Islet precursor cell (in vitro differentiated cells): ENCODE results near the gene NDUFB2.
"Not testable (repeated sequence)": the region's sequence is repeated elsewhere in the genome, so short reads cannot be mapped to it uniquely, and the experiment has no call there.

ENCODE experiments used
- DNase-seq: peaks from one replicate; pipeline ENCODE4 v3.0.0-alpha.2; 2018

The NDUFB2 gene

DNA sequence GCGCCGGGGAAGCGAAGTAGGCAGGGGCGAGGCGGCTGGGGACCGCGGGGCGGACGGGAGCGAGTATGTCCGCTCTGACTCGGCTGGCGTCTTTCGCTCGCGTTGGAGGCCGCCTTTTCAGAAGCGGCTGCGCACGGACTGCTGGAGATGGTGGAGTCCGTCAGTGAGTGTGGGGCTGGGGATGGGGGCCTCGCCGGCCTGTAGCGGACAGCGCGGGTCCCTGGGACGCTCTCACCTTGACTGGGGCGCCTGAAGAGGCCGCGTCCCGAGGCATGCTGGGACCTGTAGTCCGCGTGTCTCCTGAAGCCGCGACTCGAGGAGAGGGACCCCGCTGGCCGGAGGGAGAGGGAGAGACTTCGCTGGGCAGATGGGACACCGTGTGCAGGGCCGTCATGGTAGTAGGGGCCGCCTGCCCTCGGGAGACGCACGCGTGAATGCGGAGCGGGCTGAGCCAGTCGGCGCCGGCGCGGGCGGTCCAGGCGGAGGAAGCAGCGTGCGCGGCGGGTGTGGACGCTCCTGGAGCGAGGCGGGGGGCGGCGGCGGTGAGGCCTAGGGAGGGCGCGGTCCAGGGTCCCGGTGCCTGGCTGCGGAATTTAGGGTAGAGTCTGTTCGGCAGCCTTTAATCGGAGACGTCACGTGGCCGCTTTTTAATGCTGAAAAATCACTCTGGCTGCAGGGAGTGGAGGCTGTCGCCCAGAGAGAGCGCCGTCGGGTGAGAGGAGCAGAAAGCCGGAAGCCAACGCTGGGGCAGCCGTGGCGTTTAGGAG is at the start of gene NDUFB2:
NDUFB2 (plus strand) TSS at position 29 of the 767 bp plus-strand sequence; CDS start at position 66, 37 bp downstream.
- peak; percentile 92 for DNase-seq

GRCh38 chr7:140646931-140647647 is 49.4 kb upstream of the NDUFB2 start:
- DNase-seq = peak; percentile 87

DNA sequence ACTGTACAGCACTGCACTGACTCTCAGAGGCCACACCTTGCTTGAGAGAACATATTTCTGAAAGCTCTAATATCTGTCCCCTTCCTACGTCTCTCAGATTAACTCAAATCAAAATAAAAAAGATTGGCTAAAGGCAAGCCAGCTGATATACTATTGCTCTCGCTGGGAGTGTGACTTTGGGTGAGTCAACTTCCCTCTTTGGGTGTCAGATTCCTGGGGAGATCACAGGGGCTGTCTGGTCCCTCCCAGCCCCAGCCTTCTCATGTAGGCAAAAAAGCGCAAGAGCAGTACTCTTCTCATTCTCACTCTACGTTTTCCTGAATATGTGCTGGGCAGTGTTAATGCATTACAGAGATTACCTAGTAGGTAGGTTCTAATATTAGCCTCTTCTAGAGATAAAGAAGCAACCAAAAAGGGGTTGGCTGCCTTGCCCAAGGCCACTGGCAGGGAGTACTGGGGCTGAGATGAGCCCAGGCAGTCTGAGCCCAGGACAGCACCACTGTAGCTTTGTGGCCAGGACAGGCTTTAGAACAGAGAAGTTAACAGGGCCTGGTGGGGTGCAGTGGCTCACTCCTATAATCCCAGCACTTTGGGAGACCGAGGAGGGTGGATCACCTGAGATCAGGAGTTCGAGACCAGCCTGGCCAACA is 46.8 kb upstream of the NDUFB2 start:
- no peak for DNase-seq

DNA sequence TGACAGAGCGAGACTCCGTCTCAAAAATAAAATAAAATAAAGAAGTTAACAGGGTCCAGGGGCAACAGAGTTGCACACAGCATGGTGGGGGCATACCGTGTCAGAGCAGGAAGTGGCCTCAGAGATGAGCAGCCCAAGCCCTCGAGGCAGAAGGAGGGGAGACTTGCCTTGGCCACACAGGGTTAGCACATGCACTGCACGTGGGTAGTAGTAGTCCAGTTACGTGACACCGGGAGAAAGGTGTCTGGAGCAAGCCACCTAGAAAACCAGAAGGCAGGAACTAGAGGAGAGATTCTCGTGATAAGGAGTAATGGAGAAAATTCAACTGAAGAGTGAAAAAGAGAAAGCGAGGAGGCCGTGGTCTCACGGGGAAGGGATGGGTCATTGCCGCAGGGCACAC is 46.1 kb upstream of the NDUFB2 start:
- DNase-seq = no peak

DNA sequence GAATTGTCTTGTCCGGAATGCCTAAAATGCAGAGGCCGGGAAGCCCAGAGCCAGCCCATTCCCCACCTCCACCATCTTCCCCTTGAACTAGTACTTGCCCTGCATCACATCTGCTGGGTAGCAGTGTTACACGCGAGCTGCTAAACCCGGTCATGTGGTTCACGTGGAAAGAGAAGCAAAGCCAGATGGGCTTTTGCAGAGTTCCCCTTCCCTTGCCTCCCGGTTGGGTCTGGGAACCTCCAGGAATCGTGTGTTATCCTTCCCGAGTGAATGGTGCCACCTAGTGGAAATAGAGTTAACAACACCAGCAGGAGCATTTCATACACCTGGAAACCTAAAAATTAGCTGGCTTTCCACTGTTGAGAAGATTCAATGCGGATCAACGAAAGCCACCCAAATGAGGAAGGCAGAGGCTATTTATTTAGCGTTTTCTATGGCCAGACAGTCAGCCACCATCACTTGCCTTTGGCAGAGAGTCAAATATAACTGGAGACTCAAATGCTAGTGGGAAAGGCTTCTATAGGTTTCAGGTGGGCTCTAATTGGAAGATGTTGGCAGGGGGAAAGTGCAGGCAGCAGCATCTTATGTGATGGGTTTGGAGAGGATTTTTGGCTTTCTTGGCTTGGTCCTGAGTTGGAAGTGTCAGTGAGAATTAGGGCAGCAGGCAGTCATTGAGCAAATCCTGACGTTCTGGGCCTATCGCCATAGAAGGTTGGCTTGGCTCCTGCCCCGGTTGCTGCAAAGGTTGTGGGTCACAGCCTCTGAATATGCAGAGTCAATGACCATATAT is 43.0 kb upstream of the NDUFB2 start:
- DNase-seq = peak; percentile 83

DNA sequence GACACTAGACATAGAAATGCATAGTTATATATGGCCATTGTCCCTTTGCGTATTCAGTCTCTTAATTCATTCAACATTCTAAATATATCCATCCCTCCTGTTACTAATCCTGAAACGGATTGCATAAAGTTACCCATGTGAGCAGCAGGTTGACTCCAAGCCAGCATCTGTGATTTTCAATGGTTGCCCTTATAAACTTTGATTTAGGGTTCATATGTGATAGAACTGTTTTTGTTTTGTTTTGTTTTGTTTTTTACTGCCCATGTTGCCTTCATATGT is 42.5 kb upstream of the NDUFB2 start:
- no peak for DNase-seq

GRCh38 chr7:140654661-140655060 is 41.8 kb upstream of the NDUFB2 start:
- DNase-seq = no peak

GRCh38 chr7:140655511-140656408 is 40.7 kb upstream of the NDUFB2 start:
- no peak for DNase-seq

DNA sequence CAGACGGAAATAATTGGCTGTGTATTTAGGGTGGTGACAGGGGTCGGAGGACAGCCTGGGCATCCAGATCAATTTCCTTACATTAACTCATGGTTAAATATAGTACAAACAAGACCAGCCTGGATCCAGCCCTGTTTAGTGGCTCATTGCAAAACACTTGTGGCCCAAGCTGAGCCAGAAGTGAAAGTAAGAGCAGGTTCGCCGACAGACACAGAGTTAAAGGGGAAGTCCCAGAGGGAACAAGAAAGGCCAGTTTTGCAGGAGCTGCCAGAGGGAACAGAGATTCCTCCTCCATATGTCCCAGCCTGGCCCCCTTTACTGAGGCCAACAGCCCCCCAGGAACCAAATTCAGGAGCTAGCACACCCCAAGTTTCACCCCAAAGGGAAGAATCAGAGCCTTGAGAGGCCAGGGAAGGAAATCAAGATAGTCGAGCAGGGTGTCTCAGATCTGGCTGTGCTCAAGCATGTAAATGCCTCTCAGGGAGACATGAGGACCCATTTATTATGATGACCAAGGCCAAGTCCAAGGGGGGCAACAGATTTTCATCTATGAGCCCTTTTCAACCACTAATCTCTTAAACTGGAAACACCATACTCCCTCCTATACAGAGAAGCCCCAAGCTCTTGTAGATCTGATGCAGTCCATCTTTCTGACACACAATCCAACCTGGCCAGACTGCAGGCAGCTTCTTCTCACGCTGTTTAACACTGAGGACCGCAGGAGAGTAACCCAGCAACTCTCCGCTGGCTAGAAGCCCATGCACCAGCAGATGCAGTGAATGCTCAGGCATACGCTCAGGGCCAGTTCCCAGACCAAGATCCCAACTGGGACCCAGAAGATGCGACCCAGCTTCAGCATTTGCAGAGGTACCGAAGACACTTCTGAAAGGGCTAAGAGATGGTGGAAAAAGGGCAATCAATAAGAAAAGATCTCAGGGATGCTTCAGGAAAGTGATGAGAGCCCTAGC is 39.7 kb upstream of the NDUFB2 start:
- peak; percentile 72 for DNase-seq

DNA sequence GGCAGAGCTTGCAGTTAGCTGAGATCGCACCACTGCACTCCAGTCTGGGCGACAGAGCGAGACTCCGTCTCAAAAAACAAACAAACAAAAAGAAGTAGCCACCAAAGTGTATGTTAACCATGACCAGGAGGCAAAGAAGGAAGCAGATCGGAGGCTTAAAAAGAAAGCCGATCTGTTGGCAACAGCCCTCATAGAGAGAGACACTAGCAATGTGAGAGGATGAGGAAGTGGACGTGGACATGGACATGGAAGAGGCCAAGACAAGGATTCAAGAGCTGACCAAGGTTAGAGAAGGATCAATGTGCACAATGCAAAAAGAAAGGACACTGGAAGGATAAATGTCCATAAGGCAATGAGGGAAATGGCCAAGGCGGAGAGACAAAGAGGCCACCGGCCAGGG is 38.6 kb upstream of the NDUFB2 start:
- DNase-seq = no peak

- DNase-seq = no peak
Measured at GRCh38 chr7:140659856-140660255, 36.7 kb upstream of the NDUFB2 start.

GRCh38 chr7:140661124-140661523 is 35.4 kb upstream of the NDUFB2 start:
- no peak for DNase-seq

DNA sequence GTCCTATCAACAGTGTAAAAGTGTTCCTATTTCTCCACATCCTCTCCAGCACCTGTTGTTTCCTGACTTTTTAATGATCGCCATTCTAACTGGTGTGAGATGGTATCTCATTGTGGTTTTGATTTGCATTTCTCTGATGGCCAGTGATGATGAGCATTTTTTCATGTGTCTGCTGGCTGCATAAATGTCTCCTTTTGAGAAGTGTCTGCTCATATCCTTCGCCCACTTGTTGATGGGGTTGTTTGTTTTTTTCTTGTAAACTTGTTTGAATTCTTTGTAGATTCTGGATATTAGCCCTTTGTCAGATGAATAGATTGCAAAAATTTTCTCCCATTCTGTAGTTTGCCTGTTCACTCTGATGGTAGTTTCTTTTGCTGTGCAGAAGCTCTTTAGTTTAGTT is 33.6 kb upstream of the NDUFB2 start:
- DNase-seq = not testable (repeated sequence)

- no peak for DNase-seq
Measured at GRCh38 chr7:140667476-140667875, 29.0 kb upstream of the NDUFB2 start.

GRCh38 chr7:140668641-140669040 is 27.9 kb upstream of the NDUFB2 start:
- no peak for DNase-seq

GRCh38 chr7:140669352-140669751 is 27.2 kb upstream of the NDUFB2 start:
- no peak for DNase-seq

GRCh38 chr7:140669862-140670261 is 26.6 kb upstream of the NDUFB2 start:
- DNase-seq = not testable (repeated sequence)

GRCh38 chr7:140670343-140670935 is 26.1 kb upstream of the NDUFB2 start:
- no peak for DNase-seq

GRCh38 chr7:140671966-140672365 is 24.5 kb upstream of the NDUFB2 start:
- no peak for DNase-seq

GRCh38 chr7:140672382-140673062 is 24.0 kb upstream of the NDUFB2 start, which contains the start of gene ADCK2:
ADCK2 (plus strand) TSS chr7:140672945; CDS start chr7:140673331, 386 bp downstream.
- DNase-seq = no peak
